Left colon (tissue), 2 donors: ENCODE results near the gene BZW2. TPM values are rescaled to one million over a fixed set of nuclear protein-coding genes. Genes with fewer than 3 reads are reported as not detected.
"Not testable (repeated sequence)": the region's sequence is repeated elsewhere in the genome, so short reads cannot be mapped to it uniquely, and the experiment has no call there.

Experiments used
- ATAC-seq: fragments of 200-7000 bp; cut with Tn5 transposase; one replicate; pipeline ENCODE4 v1.9.1; 2020; ENCODE audit warnings: mild to moderate bottlenecking, moderate library complexity
- DNase-seq, 2 donors: peaks; one replicate each; pipeline ENCODE4 v3.0.0-alpha.2; 2020
- intact Hi-C, 2 donors: fragments of 100-400 bp; cut with DNase I in 1 of 2; cut with micrococcal nuclease in 1 of 2; formaldehyde crosslinking; loops; one replicate each; pipeline versions ENCODE4 v1.11.2 to v1.14.0; 2022; cut with DNase I, micrococcal nuclease
- total RNA-seq, 2 donors: library from RNA; stranded (reverse); fragmentation: NEBNext Ultra II Directional; extraction: Animal tissue kit (Norgen Biotek cat#: 25700); gene quantifications; one replicate each; pipeline ENCODE4 v1.2.1, GENCODE V29; 2021
- donor health status: DM: no; HTN: no; CAD: no.
- donor health status: DM: yes; HTN: yes; CAD: no.

BZW2 gene
- total RNA-seq, 2 donors from 2014 or later, result 52.9 to 62.3 TPM

- intact Hi-C loops, result no loop called here
- no peak for DNase-seq
- no peak for ATAC-seq
These were observed 7.4 kb upstream of the BZW2 start for GRCh38 chr7:16638282-16639280.

GRCh38 chr7:16644157-16644556, 1.8 kb upstream of the BZW2 start:
- DNase-seq (no peak), ATAC-seq (no peak)
- intact Hi-C loops, result no loop called here

GRCh38 chr7:16644636-16645592, 1.1 kb upstream of the BZW2 start:
- ATAC-seq (peak; percentile 39), DNase-seq (peak; percentile 78)
- intact Hi-C loops, result no loop called here

- peak; percentile 28 for ATAC-seq
These were observed 591 bp downstream of the BZW2 start for GRCh38 chr7:16646472-16647072.

GRCh38 chr7:16647435-16647960, 1.5 kb downstream of the BZW2 start:
- intact Hi-C loops, result no loop called here
- ATAC-seq (no peak), DNase-seq (no peak)

More at GRCh38 chr7:16646472-16647072, 591 bp downstream of the BZW2 start:
- peak in 1 of 2 donors; percentile 31 for DNase-seq
- intact Hi-C loops, result no loop called here

GRCh38 chr7:16648551-16648950, 2.6 kb downstream of the BZW2 start:
- intact Hi-C loops, result no loop called here
- ATAC-seq, result no peak
- DNase-seq, result no peak

- no peak for ATAC-seq
- intact Hi-C loops, result no loop called here
- DNase-seq, result no peak
These were observed 3.2 kb downstream of the BZW2 start for GRCh38 chr7:16649196-16649595.

GRCh38 chr7:16650266-16650665, 4.3 kb downstream of the BZW2 start:
- no peak for ATAC-seq
- intact Hi-C loops, result no loop called here
- DNase-seq, result no peak

GRCh38 chr7:16651396-16652239, 5.6 kb downstream of the BZW2 start:
- DNase-seq (no peak), ATAC-seq (no peak)
- intact Hi-C loops, result no loop called here

GRCh38 chr7:16652240-16652583, 6.2 kb downstream of the BZW2 start:
- no peak for DNase-seq
- ATAC-seq, result no peak
- intact Hi-C loops, result no loop called here

- intact Hi-C loops, result no loop called here
- DNase-seq (no peak), ATAC-seq (peak; percentile 60)
These were observed 6.9 kb downstream of the BZW2 start for GRCh38 chr7:16652888-16653287.

GRCh38 chr7:16655394-16655793, 9.4 kb downstream of the BZW2 start:
- ATAC-seq (no peak), DNase-seq (no peak)
- intact Hi-C loops, result no loop called here

GRCh38 chr7:16656141-16656540, 10.2 kb downstream of the BZW2 start:
- DNase-seq (no peak), ATAC-seq (no peak)
- intact Hi-C loops, result no loop called here

- ATAC-seq (no peak), DNase-seq (no peak)
- intact Hi-C loops, result no loop called here
These were observed 11.8 kb downstream of the BZW2 start for GRCh38 chr7:16657656-16658279.

- DNase-seq, intact Hi-C loops: not testable (repeated sequence)
These were observed 14.0 kb downstream of the BZW2 start for GRCh38 chr7:16659854-16660497.

GRCh38 chr7:16660702-16661464, 14.9 kb downstream of the BZW2 start:
- ATAC-seq (peak; percentile 97), DNase-seq (no peak)
- intact Hi-C loops, result no loop called here

More at GRCh38 chr7:16659854-16660497, 14.0 kb downstream of the BZW2 start:
- not testable (repeated sequence) for ATAC-seq
